ENCODE measurements around the gene USP13.
"Not testable (repeated sequence)": the region's sequence is repeated elsewhere in the genome, so short reads cannot be mapped to it uniquely, and the experiment has no call there.

- TF ChIP-seq YY1 (IDR thresholded peaks at IDR 0.05; ENCODE audit: insufficient read depth, insufficient read length); SUZ12 (IDR thresholded peaks at IDR 0.05; ENCODE audit: extremely low read depth, insufficient read depth, insufficient read length): not testable (repeated sequence)
These were observed 130.0 kb downstream of the USP13 start for GRCh38 chr3:179782841-179783240.
